Osteocyte (in vitro differentiated cells): ENCODE data around the gene B3GNT2. TPM values are rescaled to one million over a fixed set of nuclear protein-coding genes. Genes with fewer than 3 reads are reported as not detected.
"Not testable (repeated sequence)": the region's sequence is repeated elsewhere in the genome, so short reads cannot be mapped to it uniquely, and the experiment has no call there.

ENCODE experiments used
- DNase-seq: peaks from one replicate; pipeline ENCODE4 v3.0.0; 2021; ENCODE audit warnings: mixed read lengths; ENCODE audit not compliant: unreplicated experiment; ENCODE audit errors: extremely low spot score
- H3K27ac Mint-ChIP-seq: one replicate; pipeline ENCODE4 v1.8.0; 2021; ENCODE audit warnings: mild to moderate bottlenecking, mixed read lengths; ENCODE audit not compliant: unreplicated experiment
- H3K27me3 Mint-ChIP-seq: one replicate; pipeline ENCODE4 v1.8.0; 2021; ENCODE audit warnings: mixed read lengths; ENCODE audit not compliant: unreplicated experiment
- H3K36me3 Mint-ChIP-seq: one replicate; pipeline ENCODE4 v1.8.0; 2021; ENCODE audit warnings: mixed read lengths; ENCODE audit not compliant: unreplicated experiment
- H3K4me1 Mint-ChIP-seq: one replicate; pipeline ENCODE4 v1.8.0; 2021; ENCODE audit warnings: mixed read lengths; ENCODE audit not compliant: unreplicated experiment
- H3K4me3 Mint-ChIP-seq: one replicate; pipeline ENCODE4 v1.8.0; 2021; ENCODE audit warnings: mild to moderate bottlenecking, moderate library complexity, mixed read lengths; ENCODE audit not compliant: unreplicated experiment
- H3K9me3 Mint-ChIP-seq: one replicate; pipeline ENCODE4 v1.8.0; 2021; ENCODE audit warnings: mixed read lengths; ENCODE audit not compliant: unreplicated experiment
- total RNA-seq: library from RNA; stranded (reverse); gene quantifications from 2 replicates; pipeline ENCODE4 v1.2.1, GENCODE V29; 2021
- TF ChIP-seq, protein P1 (sequence below): fragments of 200-600 bp; sonication (generic); IDR thresholded peaks from 2 replicates; pipeline ENCODE4 v1.5.0; 2021; ENCODE audit warnings: antibody characterized with exemption, mild to moderate bottlenecking, moderate library complexity

B3GNT2 gene
- total RNA-seq, 1 donor from 2014 or later: 7.9 TPM

DNA sequence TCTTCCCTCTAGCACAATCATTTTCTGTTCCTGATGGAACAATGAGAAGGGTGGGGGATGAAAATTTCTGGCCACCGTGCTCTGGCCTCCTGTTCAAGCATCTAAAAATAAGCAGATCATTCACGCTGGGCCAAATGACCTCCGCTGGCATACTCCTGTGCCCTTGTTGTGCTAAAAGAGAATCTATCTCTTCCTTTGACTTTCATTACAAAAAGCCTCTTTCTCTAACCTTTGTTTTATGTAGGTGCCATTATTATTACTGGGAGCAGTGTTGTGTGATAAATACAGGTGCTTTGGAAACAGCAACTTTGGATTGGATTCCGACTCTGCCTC lies 44.6 kb upstream of the B3GNT2 start:
- peaks cover 5% of the 10 kb centered on the region for H3K36me3 Mint-ChIP-seq
- no peak overlapping the region for H3K4me3 Mint-ChIP-seq
- no peak for DNase-seq
- no peaks in the 10 kb centered on the region for H3K27me3 Mint-ChIP-seq
- no peak overlapping the region for H3K27ac Mint-ChIP-seq
- TF ChIP-seq, protein P1, sequence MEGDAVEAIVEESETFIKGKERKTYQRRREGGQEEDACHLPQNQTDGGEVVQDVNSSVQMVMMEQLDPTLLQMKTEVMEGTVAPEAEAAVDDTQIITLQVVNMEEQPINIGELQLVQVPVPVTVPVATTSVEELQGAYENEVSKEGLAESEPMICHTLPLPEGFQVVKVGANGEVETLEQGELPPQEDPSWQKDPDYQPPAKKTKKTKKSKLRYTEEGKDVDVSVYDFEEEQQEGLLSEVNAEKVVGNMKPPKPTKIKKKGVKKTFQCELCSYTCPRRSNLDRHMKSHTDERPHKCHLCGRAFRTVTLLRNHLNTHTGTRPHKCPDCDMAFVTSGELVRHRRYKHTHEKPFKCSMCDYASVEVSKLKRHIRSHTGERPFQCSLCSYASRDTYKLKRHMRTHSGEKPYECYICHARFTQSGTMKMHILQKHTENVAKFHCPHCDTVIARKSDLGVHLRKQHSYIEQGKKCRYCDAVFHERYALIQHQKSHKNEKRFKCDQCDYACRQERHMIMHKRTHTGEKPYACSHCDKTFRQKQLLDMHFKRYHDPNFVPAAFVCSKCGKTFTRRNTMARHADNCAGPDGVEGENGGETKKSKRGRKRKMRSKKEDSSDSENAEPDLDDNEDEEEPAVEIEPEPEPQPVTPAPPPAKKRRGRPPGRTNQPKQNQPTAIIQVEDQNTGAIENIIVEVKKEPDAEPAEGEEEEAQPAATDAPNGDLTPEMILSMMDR: no peak
- H3K4me1 Mint-ChIP-seq: peaks cover 4% of the 10 kb centered on the region
- H3K9me3 Mint-ChIP-seq: no peaks in the 10 kb centered on the region

DNA sequence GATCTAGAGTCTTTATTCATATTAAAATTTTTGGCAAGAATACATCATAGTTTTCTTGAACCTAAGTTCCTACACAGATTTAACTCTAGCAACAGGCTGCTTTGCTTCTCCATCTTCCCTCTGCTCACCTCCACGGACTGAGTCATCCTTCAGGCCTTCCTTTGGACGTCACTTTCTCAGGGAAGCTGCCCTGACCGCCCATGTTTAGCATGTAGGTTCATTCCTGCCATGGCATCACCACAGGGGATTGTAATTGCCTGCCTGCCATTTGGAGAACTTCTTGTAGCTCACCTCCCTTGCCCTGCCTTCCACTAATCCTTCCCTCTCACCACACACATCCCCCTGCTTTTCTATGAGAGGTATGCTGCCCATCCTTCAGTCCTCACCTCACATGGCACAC lies 43.9 kb upstream of the B3GNT2 start:
- H3K27ac Mint-ChIP-seq: no peak overlapping the region
- no peaks in the 10 kb centered on the region for H3K27me3 Mint-ChIP-seq
- TF ChIP-seq, protein P1: no peak
- H3K9me3 Mint-ChIP-seq: no peaks in the 10 kb centered on the region
- H3K4me1 Mint-ChIP-seq: peaks cover 4% of the 10 kb centered on the region
- no peak for DNase-seq
- H3K4me3 Mint-ChIP-seq: no peak overlapping the region
- peaks cover 5% of the 10 kb centered on the region for H3K36me3 Mint-ChIP-seq

DNA sequence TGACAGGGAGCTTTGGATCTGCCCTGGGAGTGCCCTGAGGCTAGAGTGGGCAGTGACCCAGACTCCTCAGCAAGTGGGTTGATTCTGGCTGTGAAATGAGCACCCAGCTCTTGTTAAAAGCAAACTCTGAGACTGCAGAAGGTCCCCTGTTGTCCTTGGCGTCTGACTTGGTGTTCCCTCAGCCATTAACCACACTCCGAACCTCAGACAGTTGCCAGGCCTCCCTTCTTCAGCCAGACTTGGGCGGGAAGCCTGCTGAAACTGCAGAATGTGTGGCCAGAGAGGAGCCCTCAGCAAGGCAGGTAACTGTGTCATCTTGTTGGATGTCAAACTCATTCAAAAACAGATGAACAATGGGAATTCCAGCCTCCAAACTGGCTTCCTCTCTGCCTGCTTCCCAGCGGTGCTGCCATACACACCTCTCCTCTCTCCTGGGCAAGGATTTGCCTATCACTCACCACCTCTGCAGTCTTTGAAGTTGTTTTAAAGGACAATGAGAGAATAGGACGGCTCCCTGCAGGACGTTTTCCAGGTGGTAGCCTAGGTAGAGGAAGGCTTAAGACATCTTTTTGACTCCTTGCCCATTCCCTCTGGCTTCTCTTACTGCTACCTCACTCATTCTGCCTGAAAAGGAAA lies 38.9 kb upstream of the B3GNT2 start:
- Mint-ChIP-seq H3K36me3 (peaks cover 1% of the 10 kb centered on the region), H3K4me3 (no peak overlapping the region), H3K9me3 (no peaks in the 10 kb centered on the region), H3K27ac (no peak overlapping the region), H3K4me1 (peaks cover 2% of the 10 kb centered on the region), H3K27me3 (no peaks in the 10 kb centered on the region)
- DNase-seq: no peak
- TF ChIP-seq, protein P1: no peak

DNA sequence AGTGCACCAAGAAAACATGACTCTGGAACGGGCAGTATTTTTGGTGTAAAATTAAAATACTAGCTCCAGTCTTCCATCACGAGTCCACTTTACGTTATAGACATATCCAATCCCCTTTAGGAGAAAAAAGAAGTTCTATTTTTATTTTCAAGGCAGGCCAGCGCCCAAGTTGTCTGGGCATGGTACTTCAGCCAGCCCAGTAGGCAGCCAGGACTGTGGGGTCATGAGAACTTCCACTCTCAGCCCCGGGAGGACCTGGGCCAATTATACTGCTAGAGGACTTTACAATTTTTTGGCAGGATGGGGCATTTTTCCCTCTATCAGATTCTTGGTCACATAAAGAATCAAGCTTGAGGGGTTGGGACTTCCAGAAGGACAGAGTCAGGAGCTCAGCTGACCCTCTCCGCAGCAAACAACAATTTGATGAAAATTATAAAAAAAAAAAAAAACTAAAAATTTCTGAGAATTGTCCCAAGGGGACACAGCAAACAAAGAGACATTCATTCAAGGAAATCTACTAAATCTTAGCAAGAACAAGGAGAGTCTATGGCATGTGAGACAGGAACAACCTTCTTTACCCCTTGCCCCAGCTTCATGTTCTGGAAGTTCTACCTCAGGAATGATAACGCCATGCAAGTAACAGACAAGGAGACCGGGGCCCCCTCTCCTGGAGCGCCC lies 37.3 kb upstream of the B3GNT2 start:
- DNase-seq: no peak
- TF ChIP-seq, protein P1: no peak
- Mint-ChIP-seq H3K4me1 (no peaks in the 10 kb centered on the region), H3K27ac (no peak overlapping the region), H3K27me3 (no peaks in the 10 kb centered on the region), H3K4me3 (no peak overlapping the region), H3K9me3 (no peaks in the 10 kb centered on the region), H3K36me3 (peaks cover 1% of the 10 kb centered on the region)

DNA sequence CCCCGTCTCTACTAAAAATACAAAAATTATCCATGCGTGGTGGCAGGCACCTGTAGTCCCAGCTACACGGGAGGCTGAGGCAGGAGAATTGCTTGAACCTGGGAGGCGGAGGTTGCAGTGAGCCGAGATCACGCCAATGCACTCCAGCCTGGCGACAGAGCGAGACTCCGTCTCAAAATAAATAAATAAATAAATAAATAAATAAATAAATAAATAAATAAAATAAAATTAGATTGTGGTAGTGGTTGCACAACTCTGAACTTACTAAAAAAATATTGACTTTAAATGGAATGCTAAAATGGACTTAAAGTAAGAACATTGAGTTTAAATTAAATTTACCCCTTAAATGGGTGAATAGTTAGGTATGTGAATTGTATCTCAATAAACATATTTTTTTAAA lies 35.2 kb upstream of the B3GNT2 start:
- not testable (repeated sequence) for H3K27me3 Mint-ChIP-seq, H3K4me3 Mint-ChIP-seq, DNase-seq, H3K36me3 Mint-ChIP-seq, H3K4me1 Mint-ChIP-seq, H3K27ac Mint-ChIP-seq, H3K9me3 Mint-ChIP-seq
